BJ (cell line): ENCODE measurements around the gene ADARB1. TPM values are rescaled to one million over a fixed set of nuclear protein-coding genes. Genes with fewer than 3 reads are reported as not detected.

Experiments used
- CTCF ChIA-PET: fragments of 350-600 bp; formaldehyde crosslinking; extraction: SDS; loops from one replicate; lab custom pipeline; 2021; ENCODE audit warnings: antibody characterized with exemption, inconsistent platforms; lab: Yijun Ruan, JAX
- POLR2A ChIA-PET: fragments of 300-600 bp; sonication (Branson Sonifier 250); formaldehyde crosslinking; extraction: SDS; loops from one replicate; lab custom pipeline; 2021; ENCODE audit warnings: antibody characterized with exemption; lab: Charles Lee
- DNase-seq: peaks from one replicate; pipeline ENCODE4 v3.0.0-alpha.2; 2011; ENCODE audit warnings: low read depth
- H3K27me3 ChIP-seq: 2 replicates; pipeline ENCODE4 v1.6.0; 2011; ENCODE audit warnings: low read length; ENCODE audit not compliant: control insufficient read depth, insufficient read depth
- H3K36me3 ChIP-seq: 2 replicates; pipeline ENCODE4 v1.5.1; 2011; ENCODE audit warnings: low read length; ENCODE audit not compliant: control insufficient read depth, insufficient read depth
- H3K4me3 ChIP-seq: 2 replicates; pipeline ENCODE4 v1.5.1; 2011; ENCODE audit warnings: low read depth, mild to moderate bottlenecking, control low read depth, low read length
- CTCF ChIP-seq: IDR thresholded peaks from 2 replicates; pipeline ENCODE4 v1.5.1; 2011; ENCODE audit warnings: low read depth, mild to moderate bottlenecking, control low read depth, inconsistent platforms, low read length, moderate library complexity; ENCODE audit not compliant: insufficient read depth
- polyA plus RNA-seq: library from polyadenylated mRNA; depleted of rRNA; stranded (reverse); fragments of >200 nt; gene quantifications from 2 replicates; pipeline ENCODE4 v1.2.3, GENCODE V29; 2011

ADARB1 gene
- polyA plus RNA-seq, 1 experiment, result 10.9 TPM

GRCh38 chr21:45162809-45163208 is 88.4 kb downstream of the ADARB1 start:
- POLR2A ChIA-PET, result no interaction called here
- Histone ChIP-seq H3K4me3 (no peak overlapping the region), H3K36me3 (no peaks in the 10 kb centered on the region), H3K27me3 (no peaks in the 10 kb centered on the region)
- CTCF ChIA-PET, result interaction anchor here (1.9 kb wide), 1 partner anchor 22 kb away, joined by 11 read pairs; no protein-coding TSS in a partner anchor
- DNase-seq, result no peak
- TF ChIP-seq CTCF, result no peak

- POLR2A ChIA-PET, result no interaction called here
- H3K36me3 ChIP-seq, result no peaks in the 10 kb centered on the region
- no peak for TF ChIP-seq CTCF
- H3K27me3 ChIP-seq, result no peaks in the 10 kb centered on the region
- CTCF ChIA-PET, result interaction anchor here (1.9 kb wide), 1 partner anchor 23 kb away, joined by 11 read pairs; no protein-coding TSS in a partner anchor
- no peak overlapping the region for H3K4me3 ChIP-seq
- DNase-seq, result no peak
Measured at GRCh38 chr21:45163413-45164123, 89.2 kb downstream of the ADARB1 start.

- H3K27me3 ChIP-seq, result no peaks in the 10 kb centered on the region
- ChIA-PET POLR2A (no interaction called here), CTCF (interaction anchor here (1.9 kb wide), 1 partner anchor 24 kb away, joined by 11 read pairs; no protein-coding TSS in a partner anchor)
- no peak for TF ChIP-seq CTCF
- no peaks in the 10 kb centered on the region for H3K36me3 ChIP-seq
- no peak for DNase-seq
- no peak overlapping the region for H3K4me3 ChIP-seq
Measured at GRCh38 chr21:45164124-45164511, 89.7 kb downstream of the ADARB1 start.

- ChIA-PET CTCF (interaction anchor here (0.6 to 1.5 kb wide), 2 partner anchors 9 to 27 kb away, joined by 3 to 4 read pairs; no protein-coding TSS in a partner anchor), POLR2A (no interaction called here)
- Histone ChIP-seq H3K4me3 (no peak overlapping the region), H3K36me3 (no peaks in the 10 kb centered on the region), H3K27me3 (no peaks in the 10 kb centered on the region)
- TF ChIP-seq CTCF, result no peak
- DNase-seq, result no peak
Measured at GRCh38 chr21:45164838-45165237, 90.5 kb downstream of the ADARB1 start.

GRCh38 chr21:45166931-45167330 is 92.6 kb downstream of the ADARB1 start:
- no peaks in the 10 kb centered on the region for H3K27me3 ChIP-seq
- H3K4me3 ChIP-seq, result no peak overlapping the region
- no peak for DNase-seq
- TF ChIP-seq CTCF, result no peak
- H3K36me3 ChIP-seq, result no peaks in the 10 kb centered on the region
- POLR2A ChIA-PET, result no interaction called here
- CTCF ChIA-PET, result interaction anchor here (1.4 kb wide), 1 partner anchor 21 kb away, joined by 4 read pairs; no protein-coding TSS in a partner anchor
